HCT116 (cell line): ENCODE measurements around the gene SHF. TPM values are rescaled to one million over a fixed set of nuclear protein-coding genes. Genes with fewer than 3 reads are reported as not detected.

ENCODE experiments used
- ATAC-seq: fragments of 200-7000 bp; cut with Tn5 transposase; 2 replicates; pipeline ENCODE4 v1.9.1; 2020; ENCODE audit warnings: mild to moderate bottlenecking, moderate library complexity
- BruUV-seq: library from RNA; stranded (reverse); fragments of 400-500 nt; replicated peaks from 2 replicates; lab custom pipeline; 2021; lab: Mats Ljungman, UMichigan
- CTCF ChIA-PET: fragments of 300-600 bp; sonication (Branson Sonifier 250); formaldehyde crosslinking; loops from one replicate; lab custom pipeline; 2021; ENCODE audit warnings: antibody characterized with exemption; lab: Charles Lee
- POLR2A ChIA-PET: fragments of 300-600, 350-600 bp; sonication (Branson Sonifier 250); formaldehyde crosslinking; loops from one replicate; lab custom pipeline; 2021; ENCODE audit warnings: antibody characterized with exemption; lab: Charles Lee
- RAD21 ChIA-PET, 2 experiments: fragments of 300-600 bp; sonication (Branson Sonifier 250); formaldehyde crosslinking; loops; one replicate each; lab custom pipeline; 2023; ENCODE audit warnings: low total read pairs in 2 of 2; ENCODE audit not compliant: uncharacterized antibody in 2 of 2, unreplicated experiment in 2 of 2, low non-redundant PET in 1 of 2; lab: Charles Lee
- DNase-seq: peaks from one replicate; pipeline ENCODE4 v3.0.0-alpha.2; 2010; ENCODE audit warnings: low read depth, low spot score
- H2AFZ ChIP-seq: fragments of 200-600 bp; shearing (Covaris generic), sonication (generic); 2 replicates; pipeline ENCODE4 v1.6.1; 2017; ENCODE audit warnings: low read depth, mixed run types, mixed read lengths, antibody characterized with exemption, low read length; ENCODE audit not compliant: poor library complexity, severe bottlenecking
- H3K27ac ChIP-seq: 2 replicates; pipeline ENCODE4 v1.5.1; 2012; ENCODE audit warnings: low read depth, low read length
- H3K27me3 ChIP-seq: fragments of 200-600 bp; sonication (generic); 2 replicates; pipeline ENCODE4 v1.6.1; 2016; ENCODE audit warnings: mixed run types, low read length, mixed read lengths; ENCODE audit not compliant: insufficient read depth
- H3K36me3 ChIP-seq, 2 experiments: fragments of 200-500 bp in 1 of 2; fragments of 200-600 bp in 1 of 2; sonication (Bioruptor generic) in 1 of 2; sonication (generic) in 1 of 2; 2 replicates each; pipeline versions ENCODE4 v1.5.1 to v1.6.1; 2014 to 2016; ENCODE audit warnings: low read length in 2 of 2, inconsistent platforms in 1 of 2, mixed read lengths in 1 of 2, mixed run types in 1 of 2; ENCODE audit not compliant: insufficient read depth in 2 of 2, control insufficient read depth in 1 of 2
- H3K4me1 ChIP-seq, 2 experiments: fragments of 200-600 bp in 1 of 2; sonication (generic) in 1 of 2; 2 replicates each; pipeline versions ENCODE4 v1.5.1 to v1.6.1; 2012 to 2017; ENCODE audit warnings: low read length in 2 of 2, inconsistent platforms in 1 of 2, mild to moderate bottlenecking in 1 of 2, mixed read lengths in 1 of 2, mixed run types in 1 of 2, moderate library complexity in 1 of 2; ENCODE audit not compliant: insufficient read depth in 2 of 2, control insufficient read depth in 1 of 2
- H3K4me2 ChIP-seq: fragments of 200-600 bp; sonication (generic); 2 replicates; pipeline ENCODE4 v1.6.1; 2017; ENCODE audit warnings: mixed run types, low read length, mixed read lengths
- H3K4me3 ChIP-seq, 2 experiments: fragments of 200-600 bp in 1 of 2; sonication (generic) in 1 of 2; replicated peaks in 1 of 2; 2 replicates each; pipeline ENCODE4 v1.5.1; 2011 to 2016; ENCODE audit warnings: low read length in 2 of 2, control low read depth in 1 of 2, low read depth in 1 of 2, mild to moderate bottlenecking in 1 of 2, mixed read lengths in 1 of 2, mixed run types in 1 of 2
- H3K79me2 ChIP-seq: fragments of 200-600 bp; sonication (generic); 2 replicates; pipeline ENCODE4 v1.6.1; 2017; ENCODE audit warnings: mild to moderate bottlenecking, mixed run types, low read length, moderate library complexity, mixed read lengths; ENCODE audit not compliant: insufficient read depth
- H3K9ac ChIP-seq: fragments of 200-600 bp; sonication (generic); 2 replicates; pipeline ENCODE4 v1.6.1; 2016; ENCODE audit warnings: low read length, mixed read lengths
- H3K9me2 ChIP-seq: fragments of 200-600 bp; sonication (generic), shearing (Covaris generic); 2 replicates; pipeline ENCODE4 v1.6.1; 2017; ENCODE audit warnings: mixed run types, mild to moderate bottlenecking, moderate library complexity; ENCODE audit not compliant: insufficient read depth
- H3K9me3 ChIP-seq, 2 experiments: fragments of 200-500 bp in 1 of 2; fragments of 200-600 bp in 1 of 2; sonication (Bioruptor generic) in 1 of 2; sonication (generic) in 1 of 2; 2 replicates each; pipeline ENCODE4 v1.6.1; 2014 to 2017; ENCODE audit warnings: low read length in 2 of 2, mixed read lengths in 2 of 2, inconsistent platforms in 1 of 2, low read depth in 1 of 2, mild to moderate bottlenecking in 1 of 2, mixed run types in 1 of 2, moderate library complexity in 1 of 2; ENCODE audit not compliant: control insufficient read depth in 1 of 2, insufficient read depth in 1 of 2
- H4K20me1 ChIP-seq: fragments of 200-600 bp; sonication (generic), shearing (Covaris generic); 2 replicates; pipeline ENCODE4 v1.6.1; 2017; ENCODE audit warnings: mixed run types, mild to moderate bottlenecking, moderate library complexity; ENCODE audit not compliant: insufficient read depth
- CBX3 ChIP-seq: IDR thresholded peaks from 2 replicates; pipeline ENCODE4 v1.6.1; 2012; ENCODE audit warnings: low read depth
- CEBPB ChIP-seq: IDR thresholded peaks from 2 replicates; pipeline ENCODE4 v1.6.1; 2012; ENCODE audit warnings: low read depth
- FOSL1 ChIP-seq: IDR thresholded peaks from 2 replicates; pipeline ENCODE4 v1.6.1; 2012; ENCODE audit warnings: low read depth
- POLR2AphosphoS5 ChIP-seq: IDR thresholded peaks from 2 replicates; pipeline ENCODE4 v1.6.1; 2011; ENCODE audit warnings: mild to moderate bottlenecking, low read depth, low read length, moderate library complexity
- REST ChIP-seq: IDR thresholded peaks from 2 replicates; pipeline ENCODE4 v1.6.1; 2012; ENCODE audit warnings: low read depth
- SIN3A ChIP-seq: IDR thresholded peaks from 2 replicates; pipeline ENCODE4 v1.6.1; 2012; ENCODE audit warnings: low read depth
- SRF ChIP-seq: IDR thresholded peaks from 2 replicates; pipeline ENCODE4 v1.6.1; 2012; ENCODE audit warnings: low read depth
- TCF7L2 ChIP-seq: IDR thresholded peaks from 2 replicates; pipeline ENCODE4 v1.7.0; 2011; ENCODE audit warnings: borderline replicate concordance, inconsistent platforms; ENCODE audit not compliant: insufficient read depth, insufficient read length; ENCODE audit errors: extremely low read depth
- YY1 ChIP-seq: IDR thresholded peaks from 2 replicates; pipeline ENCODE4 v1.6.1; 2011; ENCODE audit warnings: low read length, low read depth, moderate library complexity, mild to moderate bottlenecking; ENCODE audit not compliant: insufficient replicate concordance; ENCODE audit errors: extremely low read depth
- ZFX ChIP-seq: fragments of 450-650 bp; IDR thresholded peaks from 2 replicates; pipeline ENCODE4 v1.6.1; 2017
- ZNF274 ChIP-seq: fragments of 200-500 bp; sonication (Bioruptor generic); IDR thresholded peaks from 2 replicates; pipeline ENCODE4 v1.6.1; 2014; ENCODE audit warnings: mild to moderate bottlenecking, low read depth, low read length, inconsistent platforms
- intact Hi-C: fragments of 100-400 bp; cut with micrococcal nuclease; formaldehyde crosslinking; loops from 2 replicates; pipeline ENCODE4 v1.10.0; 2022
- total RNA-seq: library from RNA; stranded (reverse); gene quantifications from one replicate; pipeline ENCODE4 v1.2.1, GENCODE V29; 2021; ENCODE audit not compliant: unreplicated experiment
- TF ChIP-seq, protein P1 (sequence below): IDR thresholded peaks from 2 replicates; pipeline ENCODE4 v1.6.1; 2011; ENCODE audit warnings: mild to moderate bottlenecking, low read length, moderate library complexity; ENCODE audit not compliant: insufficient replicate concordance; ENCODE audit errors: extremely low read depth
- TF ChIP-seq, protein P2 (sequence below): IDR thresholded peaks from 2 replicates; pipeline ENCODE4 v1.6.1; 2012

The SHF gene
- total RNA-seq, 1 experiment from 2014 or later, result 2.6 TPM

- RAD21 ChIA-PET, result no interaction called here
- no peaks in the 10 kb centered on the region for H3K9me3 ChIP-seq
- H3K36me3 ChIP-seq, result no peaks in the 10 kb centered on the region
- ATAC-seq (no peak), DNase-seq (no peak)
- no peak overlapping the region for H3K9ac ChIP-seq
- H3K4me1 ChIP-seq, result peaks cover 6 to 19% of the 10 kb centered on the region in 2 experiments
- no peaks in the 10 kb centered on the region for H3K9me2 ChIP-seq
- H3K79me2 ChIP-seq, result no peaks in the 10 kb centered on the region
- BruUV-seq, result no TSS peak
- TF ChIP-seq ZFX (no peak), YY1 (no peak), POLR2AphosphoS5 (no peak), ZNF274 (no peak), TCF7L2 (no peak), CEBPB (no peak), SRF (no peak), FOSL1 (no peak), SIN3A (no peak), CBX3 (no peak), REST (no peak)
- TF ChIP-seq, protein P1, sequence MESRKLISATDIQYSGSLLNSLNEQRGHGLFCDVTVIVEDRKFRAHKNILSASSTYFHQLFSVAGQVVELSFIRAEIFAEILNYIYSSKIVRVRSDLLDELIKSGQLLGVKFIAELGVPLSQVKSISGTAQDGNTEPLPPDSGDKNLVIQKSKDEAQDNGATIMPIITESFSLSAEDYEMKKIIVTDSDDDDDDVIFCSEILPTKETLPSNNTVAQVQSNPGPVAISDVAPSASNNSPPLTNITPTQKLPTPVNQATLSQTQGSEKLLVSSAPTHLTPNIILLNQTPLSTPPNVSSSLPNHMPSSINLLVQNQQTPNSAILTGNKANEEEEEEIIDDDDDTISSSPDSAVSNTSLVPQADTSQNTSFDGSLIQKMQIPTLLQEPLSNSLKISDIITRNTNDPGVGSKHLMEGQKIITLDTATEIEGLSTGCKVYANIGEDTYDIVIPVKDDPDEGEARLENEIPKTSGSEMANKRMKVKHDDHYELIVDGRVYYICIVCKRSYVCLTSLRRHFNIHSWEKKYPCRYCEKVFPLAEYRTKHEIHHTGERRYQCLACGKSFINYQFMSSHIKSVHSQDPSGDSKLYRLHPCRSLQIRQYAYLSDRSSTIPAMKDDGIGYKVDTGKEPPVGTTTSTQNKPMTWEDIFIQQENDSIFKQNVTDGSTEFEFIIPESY, result no peak
- TF ChIP-seq, protein P2, sequence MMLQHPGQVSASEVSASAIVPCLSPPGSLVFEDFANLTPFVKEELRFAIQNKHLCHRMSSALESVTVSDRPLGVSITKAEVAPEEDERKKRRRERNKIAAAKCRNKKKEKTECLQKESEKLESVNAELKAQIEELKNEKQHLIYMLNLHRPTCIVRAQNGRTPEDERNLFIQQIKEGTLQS, result no peak
- intact Hi-C loops, result loop anchor here (10.0 kb wide), 1 partner anchor 447 kb away; no protein-coding TSS in a partner anchor
- H2AFZ ChIP-seq, result no peak overlapping the region
- no peak overlapping the region for H3K27ac ChIP-seq
- POLR2A ChIA-PET, result no interaction called here
- no peak overlapping the region for H3K4me2 ChIP-seq
- no peak overlapping the region for H3K4me3 ChIP-seq
- H4K20me1 ChIP-seq, result no peaks in the 10 kb centered on the region
- no peaks in the 10 kb centered on the region for H3K27me3 ChIP-seq
- CTCF ChIA-PET, result interaction anchor here (0.7 to 2.4 kb wide), 7 partner anchors 14 to 229 kb away, joined by 3 to 6 read pairs (median 3); no protein-coding TSS in a partner anchor
These were observed 19.5 kb downstream of the SHF start for GRCh38 chr15:45168286-45168685.
